Liver (tissue), 9 donors: ENCODE measurements around the gene NCKAP5L. TPM values are rescaled to one million over a fixed set of nuclear protein-coding genes. Genes with fewer than 3 reads are reported as not detected.

Experiments used
- DNase-seq: peaks from one replicate; pipeline ENCODE4 v3.0.0-alpha.2; 2017; ENCODE audit warnings: low spot score
- H3K27ac ChIP-seq, 2 donors: one replicate each; pipeline ENCODE4 v1.7.0; 2013; ENCODE audit warnings: inconsistent platforms in 2 of 2, low read length in 2 of 2, control low read depth in 1 of 2, low read depth in 1 of 2, mild to moderate bottlenecking in 1 of 2
- H3K27me3 ChIP-seq, 4 donors: one replicate each; pipeline versions ENCODE4 v1.6.1 to v1.7.0; 2013; ENCODE audit warnings: low read length in 3 of 4, inconsistent platforms in 1 of 4, mild to moderate bottlenecking in 1 of 4, moderate library complexity in 1 of 4; ENCODE audit not compliant: control insufficient read depth in 4 of 4, insufficient read depth in 4 of 4
- H3K36me3 ChIP-seq, 4 donors: one replicate each; pipeline versions ENCODE4 v1.6.1 to v1.7.0; 2013; ENCODE audit warnings: low read length in 3 of 4, mild to moderate bottlenecking in 3 of 4, low read depth in 1 of 4, moderate library complexity in 1 of 4; ENCODE audit not compliant: control insufficient read depth in 4 of 4, insufficient read depth in 3 of 4
- H3K4me1 ChIP-seq, 4 donors: one replicate each; pipeline versions ENCODE4 v1.6.1 to v1.7.0; 2013; ENCODE audit warnings: low read length in 3 of 4, mild to moderate bottlenecking in 3 of 4, moderate library complexity in 1 of 4; ENCODE audit not compliant: control insufficient read depth in 4 of 4, insufficient read depth in 4 of 4
- H3K4me3 ChIP-seq, 3 donors: one replicate each; pipeline versions ENCODE4 v1.6.1 to v1.7.0; 2013; ENCODE audit warnings: low read length in 3 of 3, control low read depth in 1 of 3, low read depth in 1 of 3, mild to moderate bottlenecking in 1 of 3
- H3K9ac ChIP-seq, 2 donors: one replicate each; pipeline ENCODE4 v1.7.0; 2013; ENCODE audit warnings: low read length in 2 of 2, mild to moderate bottlenecking in 2 of 2, moderate library complexity in 2 of 2, control low read depth in 1 of 2, low read depth in 1 of 2
- H3K9me3 ChIP-seq, 4 donors: one replicate each; pipeline versions ENCODE4 v1.6.1 to v1.7.0; 2013; ENCODE audit warnings: low read length in 3 of 4; ENCODE audit not compliant: control insufficient read depth in 4 of 4
- ATF3 ChIP-seq: IDR thresholded peaks from 2 replicates; pipeline ENCODE4 v1.6.1; 2016; ENCODE audit warnings: antibody characterized with exemption
- CTCF ChIP-seq: fragments of 150-350 bp; IDR thresholded peaks from 2 replicates; pipeline ENCODE4 v1.5.1; 2017; ENCODE audit warnings: improper control_type of control experiment, low read depth, low read length; ENCODE audit not compliant: missing input control
- EGR1 ChIP-seq, 2 donors: IDR thresholded peaks; 2 replicates each; pipeline ENCODE4 v1.6.1; 2016 to 2018; ENCODE audit warnings: antibody characterized with exemption in 2 of 2, low read depth in 2 of 2
- FOXA1 ChIP-seq: IDR thresholded peaks from 2 replicates; pipeline ENCODE4 v1.6.1; 2016; ENCODE audit warnings: antibody characterized with exemption
- FOXA2 ChIP-seq: IDR thresholded peaks from 2 replicates; pipeline ENCODE4 v1.6.1; 2016; ENCODE audit warnings: antibody characterized with exemption
- GABPA ChIP-seq, 2 donors: IDR thresholded peaks in 1 of 2; conservative IDR thresholded peaks in 1 of 2; 2 replicates each; pipeline ENCODE4 v1.6.1; 2016; ENCODE audit warnings: antibody characterized with exemption in 2 of 2, mild to moderate bottlenecking in 1 of 2, moderate library complexity in 1 of 2
- HNF4A ChIP-seq, 2 donors: conservative IDR thresholded peaks; 2 replicates each; pipeline ENCODE4 v1.6.1; 2016; ENCODE audit warnings: antibody characterized with exemption in 2 of 2, mild to moderate bottlenecking in 2 of 2
- HNF4G ChIP-seq: IDR thresholded peaks from 2 replicates; pipeline ENCODE4 v1.6.1; 2016; ENCODE audit warnings: antibody characterized with exemption
- JUND ChIP-seq, 2 donors: IDR thresholded peaks; 2 replicates each; pipeline ENCODE4 v1.6.1; 2016; ENCODE audit warnings: antibody characterized with exemption in 2 of 2
- MAX ChIP-seq: IDR thresholded peaks from 2 replicates; pipeline ENCODE4 v1.6.1; 2016; ENCODE audit warnings: antibody characterized with exemption
- NR2F2 ChIP-seq: IDR thresholded peaks from 2 replicates; pipeline ENCODE4 v1.6.1; 2016; ENCODE audit warnings: antibody characterized with exemption
- RAD21 ChIP-seq, 2 donors: IDR thresholded peaks; 2 replicates each; pipeline ENCODE4 v1.6.1; 2016; ENCODE audit warnings: antibody characterized with exemption in 2 of 2, mild to moderate bottlenecking in 2 of 2
- RXRA ChIP-seq, 2 donors: IDR thresholded peaks; 2 replicates each; pipeline ENCODE4 v1.6.1; 2017 to 2018; ENCODE audit warnings: antibody characterized with exemption in 2 of 2, mild to moderate bottlenecking in 1 of 2
- SP1 ChIP-seq: IDR thresholded peaks from 2 replicates; pipeline ENCODE4 v1.6.1; 2018; ENCODE audit warnings: antibody characterized with exemption, mild to moderate bottlenecking
- TAF1 ChIP-seq: conservative IDR thresholded peaks from 2 replicates; pipeline ENCODE4 v1.6.1; 2016; ENCODE audit warnings: antibody characterized with exemption, mild to moderate bottlenecking
- YY1 ChIP-seq: IDR thresholded peaks from 2 replicates; pipeline ENCODE4 v1.6.1; 2016; ENCODE audit warnings: antibody characterized with exemption, mild to moderate bottlenecking
- ZBTB33 ChIP-seq: IDR thresholded peaks from 2 replicates; pipeline ENCODE4 v1.6.1; 2016; ENCODE audit warnings: antibody characterized with exemption
- WGBS: extraction: QIAGEN DNeasy Blood & Tissue Kit; methylation state at CpG from one replicate; pipeline ENCODE4 v1.1.7; 2013; 5-methylcytosine and 5-hydroxymethylcytosine counted together
- polyA plus RNA-seq, 2 donors: library from polyadenylated mRNA; stranded (reverse) in 1 of 2; unstranded in 1 of 2; fragments of 200-250 nt in 1 of 2; fragments of >200 nt in 1 of 2; fragmentation: Nextera tagmentation in 1 of 2; extraction: Ambion mirVana in 1 of 2; gene quantifications; one replicate each; pipeline versions ENCODE4 v1.2.1 to v1.2.3, GENCODE V29; 2013 to 2015
- total RNA-seq, 2 donors: library from RNA; depleted of rRNA; stranded (reverse); fragments of >200 nt; gene quantifications; one replicate each; pipeline ENCODE4 v1.2.3, GENCODE V29; 2014
- TF ChIP-seq, protein P1 (sequence below): IDR thresholded peaks from 2 replicates; pipeline ENCODE4 v1.6.1; 2016; ENCODE audit warnings: antibody characterized with exemption, mild to moderate bottlenecking
- donor health status: healthy.
- donor health status: healthy.
- donor health status: healthy.
- donor health status: healthy.
- donor health status: healthy.

The NCKAP5L gene
- total and polyA plus RNA-seq, 4 donors: 2.9 to 6.8 (median 4.2) TPM

DNA sequence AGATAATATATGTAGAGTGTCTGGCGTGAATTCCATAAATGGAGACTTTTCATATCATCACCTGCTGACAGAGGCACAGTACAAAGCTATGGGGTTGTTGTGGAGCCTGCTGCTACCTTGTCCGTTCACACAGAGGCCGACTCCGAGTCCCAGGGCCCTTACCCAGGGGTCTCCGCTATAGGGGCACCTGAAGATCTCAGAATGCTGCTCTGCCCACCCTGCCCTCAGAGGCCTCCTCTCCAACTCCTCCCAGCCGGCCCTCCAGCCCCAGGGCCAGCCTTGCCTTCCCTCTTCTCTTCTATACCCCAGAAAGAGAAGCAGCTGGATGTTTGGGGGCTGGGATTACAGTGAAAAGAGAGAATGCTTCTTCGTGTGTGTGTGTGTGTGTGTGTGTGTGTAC is 21.3 kb downstream of the NCKAP5L start:
- TF ChIP-seq FOXA2: no peak
- no peak for TF ChIP-seq TAF1
- TF ChIP-seq JUND (IDR thresholded peaks at IDR 0.05): no peak
- TF ChIP-seq CTCF: no peak
- TF ChIP-seq EGR1 (IDR thresholded peaks at IDR 0.05; ENCODE audit: low read depth in 2 of 2): no peak
- Histone ChIP-seq H3K9ac (no peak overlapping the region), H3K4me1 (no peaks in the 10 kb centered on the region), H3K4me3 (no peak overlapping the region), H3K27ac (no peak overlapping the region), H3K9me3 (no peaks in the 10 kb centered on the region), H3K36me3 (peaks cover 5 to 14% (median 9%) of the 10 kb centered on the region in 4 donors), H3K27me3 (no peaks in the 10 kb centered on the region)
- 95% methylated on average over 7 of the region's 7 CpGs for WGBS
- no peak for DNase-seq

DNA sequence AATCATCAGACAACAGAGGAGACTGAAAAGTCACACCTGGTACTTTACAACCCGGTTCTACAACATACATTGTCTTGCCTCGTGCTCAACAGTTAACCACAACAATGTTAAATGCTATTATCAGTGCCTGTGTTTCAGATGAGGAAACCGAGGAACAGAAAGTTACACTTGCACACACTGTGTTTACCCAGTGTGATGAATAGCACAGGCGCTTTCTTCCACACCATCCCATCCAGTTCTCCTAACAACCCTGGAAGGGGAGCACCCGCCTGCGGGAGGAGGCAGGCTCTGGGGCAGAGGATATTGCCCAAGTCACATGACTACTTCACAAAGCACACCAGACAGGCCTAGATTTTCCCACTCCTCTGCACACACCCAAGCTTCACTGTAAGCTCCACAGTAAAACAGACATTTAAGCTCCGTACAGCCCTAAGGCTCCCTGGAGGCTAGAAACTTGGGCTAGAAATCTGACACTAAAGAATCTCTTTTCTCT is 21.8 kb downstream of the NCKAP5L start:
- no peak overlapping the region for H3K4me3 ChIP-seq
- H3K27ac ChIP-seq: no peak overlapping the region
- H3K4me1 ChIP-seq: no peaks in the 10 kb centered on the region
- no peak for TF ChIP-seq RXRA (IDR thresholded peaks at IDR 0.05)
- no peak for TF ChIP-seq NR2F2
- TF ChIP-seq ZBTB33: no peak
- no peak for TF ChIP-seq JUND (IDR thresholded peaks at IDR 0.05)
- TF ChIP-seq, protein P1, sequence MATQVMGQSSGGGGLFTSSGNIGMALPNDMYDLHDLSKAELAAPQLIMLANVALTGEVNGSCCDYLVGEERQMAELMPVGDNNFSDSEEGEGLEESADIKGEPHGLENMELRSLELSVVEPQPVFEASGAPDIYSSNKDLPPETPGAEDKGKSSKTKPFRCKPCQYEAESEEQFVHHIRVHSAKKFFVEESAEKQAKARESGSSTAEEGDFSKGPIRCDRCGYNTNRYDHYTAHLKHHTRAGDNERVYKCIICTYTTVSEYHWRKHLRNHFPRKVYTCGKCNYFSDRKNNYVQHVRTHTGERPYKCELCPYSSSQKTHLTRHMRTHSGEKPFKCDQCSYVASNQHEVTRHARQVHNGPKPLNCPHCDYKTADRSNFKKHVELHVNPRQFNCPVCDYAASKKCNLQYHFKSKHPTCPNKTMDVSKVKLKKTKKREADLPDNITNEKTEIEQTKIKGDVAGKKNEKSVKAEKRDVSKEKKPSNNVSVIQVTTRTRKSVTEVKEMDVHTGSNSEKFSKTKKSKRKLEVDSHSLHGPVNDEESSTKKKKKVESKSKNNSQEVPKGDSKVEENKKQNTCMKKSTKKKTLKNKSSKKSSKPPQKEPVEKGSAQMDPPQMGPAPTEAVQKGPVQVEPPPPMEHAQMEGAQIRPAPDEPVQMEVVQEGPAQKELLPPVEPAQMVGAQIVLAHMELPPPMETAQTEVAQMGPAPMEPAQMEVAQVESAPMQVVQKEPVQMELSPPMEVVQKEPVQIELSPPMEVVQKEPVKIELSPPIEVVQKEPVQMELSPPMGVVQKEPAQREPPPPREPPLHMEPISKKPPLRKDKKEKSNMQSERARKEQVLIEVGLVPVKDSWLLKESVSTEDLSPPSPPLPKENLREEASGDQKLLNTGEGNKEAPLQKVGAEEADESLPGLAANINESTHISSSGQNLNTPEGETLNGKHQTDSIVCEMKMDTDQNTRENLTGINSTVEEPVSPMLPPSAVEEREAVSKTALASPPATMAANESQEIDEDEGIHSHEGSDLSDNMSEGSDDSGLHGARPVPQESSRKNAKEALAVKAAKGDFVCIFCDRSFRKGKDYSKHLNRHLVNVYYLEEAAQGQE: no peak
- no peak for TF ChIP-seq EGR1 (IDR thresholded peaks at IDR 0.05; ENCODE audit: low read depth in 2 of 2)
- TF ChIP-seq HNF4A (conservative IDR thresholded peaks at IDR 0.05): no peak
- no peak for TF ChIP-seq CTCF
- no peak for TF ChIP-seq TAF1
- TF ChIP-seq GABPA (IDR thresholded peaks at IDR 0.05 in 1 of 2, conservative IDR thresholded peaks at IDR 0.05 in 1 of 2): no peak
- TF ChIP-seq YY1: no peak
- TF ChIP-seq SP1: no peak
- no peak for TF ChIP-seq MAX
- no peak for TF ChIP-seq HNF4G
- no peak for TF ChIP-seq RAD21 (IDR thresholded peaks at IDR 0.05)
- no peak for TF ChIP-seq ATF3
- no peak for TF ChIP-seq FOXA1
- WGBS: 89% methylated on average over 7 of the region's 7 CpGs
- H3K9ac ChIP-seq: no peak overlapping the region
- H3K9me3 ChIP-seq: no peaks in the 10 kb centered on the region
- H3K36me3 ChIP-seq: peaks cover 6 to 19% (median 10%) of the 10 kb centered on the region in 4 donors
- no peak for DNase-seq
- H3K27me3 ChIP-seq: no peaks in the 10 kb centered on the region
